Kidney epithelial cell (primary cell): Measurements from ENCODE around the gene SPTBN4. TPM values are rescaled to one million over a fixed set of nuclear protein-coding genes. Genes with fewer than 3 reads are reported as not detected.

Experiments
- DNase-seq: peaks from one replicate; pipeline ENCODE4 v3.0.0-alpha.2; 2010; ENCODE audit warnings: low read depth
- H3K27me3 ChIP-seq: 2 replicates; pipeline ENCODE4 v1.6.0; 2011; ENCODE audit warnings: low read length; ENCODE audit not compliant: control insufficient read depth, insufficient read depth
- H3K36me3 ChIP-seq: 2 replicates; pipeline ENCODE4 v1.5.1; 2011; ENCODE audit warnings: low read length; ENCODE audit not compliant: control insufficient read depth, insufficient read depth
- H3K4me3 ChIP-seq: 2 replicates; pipeline ENCODE4 v1.5.1; 2011; ENCODE audit warnings: low read depth, mild to moderate bottlenecking, control low read depth, low read length
- CTCF ChIP-seq: IDR thresholded peaks from 2 replicates; pipeline ENCODE4 v1.5.1; 2011; ENCODE audit warnings: mild to moderate bottlenecking, moderate library complexity, low read length, control low read depth, inconsistent platforms; ENCODE audit not compliant: insufficient read depth, poor library complexity, severe bottlenecking
- total RNA-seq: library from RNA; depleted of rRNA; stranded (reverse); fragments of >200 nt; gene quantifications from 2 replicates; pipeline ENCODE4 v1.2.3, GENCODE V29; 2015

The SPTBN4 gene
- total RNA-seq, 1 donor from 2014 or later, result 2.4 TPM

- Histone ChIP-seq H3K4me3 (no peak overlapping the region), H3K27me3 (peaks cover 13% of the 10 kb centered on the region), H3K36me3 (no peaks in the 10 kb centered on the region)
- no peak for DNase-seq
- no peak for TF ChIP-seq CTCF
Measured at GRCh38 chr19:40501599-40501998, 34.8 kb downstream of the SPTBN4 start.

DNA sequence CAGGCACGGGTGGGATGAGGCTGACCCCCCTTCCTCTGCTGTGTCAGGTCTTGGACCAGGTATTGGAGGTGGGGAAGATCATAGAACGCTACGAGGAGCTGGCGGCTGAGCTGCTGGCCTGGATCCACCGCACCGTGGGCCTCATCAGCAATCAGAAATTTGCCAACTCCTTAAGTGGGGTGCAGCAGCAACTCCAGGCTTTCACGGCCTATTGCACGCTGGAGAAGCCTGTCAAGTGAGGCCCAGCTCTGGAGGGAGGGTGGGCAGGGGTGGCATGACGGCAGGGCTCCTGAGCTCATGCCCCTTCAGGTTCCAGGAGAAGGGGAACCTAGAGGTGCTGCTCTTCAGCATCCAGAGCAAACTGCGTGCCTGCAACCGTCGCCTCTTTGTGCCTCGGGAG is 35.3 kb downstream of the SPTBN4 start:
- Histone ChIP-seq H3K4me3 (no peak overlapping the region), H3K36me3 (no peaks in the 10 kb centered on the region), H3K27me3 (peaks cover 13% of the 10 kb centered on the region)
- TF ChIP-seq CTCF, result no peak
- DNase-seq, result no peak

GRCh38 chr19:40502647-40503319 is 36.0 kb downstream of the SPTBN4 start:
- H3K36me3 ChIP-seq, result no peaks in the 10 kb centered on the region
- DNase-seq, result no peak

GRCh38 chr19:40503320-40503695 is 36.5 kb downstream of the SPTBN4 start:
- no peak for DNase-seq
- no peak overlapping the region for H3K4me3 ChIP-seq
- no peaks in the 10 kb centered on the region for H3K36me3 ChIP-seq
- TF ChIP-seq CTCF, result no peak
- peaks cover 13% of the 10 kb centered on the region for H3K27me3 ChIP-seq

More at GRCh38 chr19:40502647-40503319, 36.0 kb downstream of the SPTBN4 start:
- TF ChIP-seq CTCF, result no peak
- H3K27me3 ChIP-seq, result peaks cover 13% of the 10 kb centered on the region
- no peak overlapping the region for H3K4me3 ChIP-seq

DNA sequence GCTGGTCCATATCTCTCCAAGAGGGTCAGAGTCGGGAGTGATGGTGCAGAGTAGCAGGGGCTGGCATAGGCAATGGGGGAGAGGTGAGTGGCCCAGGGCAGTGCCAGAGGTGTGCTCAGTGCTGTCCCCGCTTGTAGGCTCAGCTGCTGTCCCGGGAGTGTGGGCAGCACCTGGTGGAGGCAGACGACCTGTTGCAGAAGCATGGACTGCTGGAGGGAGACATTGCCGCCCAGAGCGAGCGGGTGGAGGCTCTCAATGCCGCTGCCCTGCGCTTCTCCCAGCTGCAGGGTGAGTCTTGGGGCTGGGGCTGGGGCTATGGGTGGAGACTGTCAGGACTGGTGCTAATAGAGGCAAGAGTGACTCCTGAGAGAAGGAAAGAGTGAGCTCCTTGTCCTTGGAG is 39.3 kb downstream of the SPTBN4 start:
- peaks cover 13% of the 10 kb centered on the region for H3K27me3 ChIP-seq
- no peak for DNase-seq
- H3K36me3 ChIP-seq, result no peaks in the 10 kb centered on the region
- TF ChIP-seq CTCF, result no peak
- H3K4me3 ChIP-seq, result no peak overlapping the region

GRCh38 chr19:40507892-40508291 is 41.1 kb downstream of the SPTBN4 start:
- no peak for TF ChIP-seq CTCF
- peaks cover 21% of the 10 kb centered on the region for H3K27me3 ChIP-seq
- DNase-seq, result no peak
- no peak overlapping the region for H3K4me3 ChIP-seq
- H3K36me3 ChIP-seq, result no peaks in the 10 kb centered on the region
